GM12874 (cell line): ENCODE measurements around the gene PGAM5.

Experiments
- TF ChIP-seq, protein P1 (sequence below): IDR thresholded peaks from 2 replicates; pipeline ENCODE4 v1.5.1; 2011; ENCODE audit warnings: low read depth, mild to moderate bottlenecking, control low read depth, low read length, moderate library complexity; ENCODE audit not compliant: insufficient read depth

PGAM5 gene

DNA sequence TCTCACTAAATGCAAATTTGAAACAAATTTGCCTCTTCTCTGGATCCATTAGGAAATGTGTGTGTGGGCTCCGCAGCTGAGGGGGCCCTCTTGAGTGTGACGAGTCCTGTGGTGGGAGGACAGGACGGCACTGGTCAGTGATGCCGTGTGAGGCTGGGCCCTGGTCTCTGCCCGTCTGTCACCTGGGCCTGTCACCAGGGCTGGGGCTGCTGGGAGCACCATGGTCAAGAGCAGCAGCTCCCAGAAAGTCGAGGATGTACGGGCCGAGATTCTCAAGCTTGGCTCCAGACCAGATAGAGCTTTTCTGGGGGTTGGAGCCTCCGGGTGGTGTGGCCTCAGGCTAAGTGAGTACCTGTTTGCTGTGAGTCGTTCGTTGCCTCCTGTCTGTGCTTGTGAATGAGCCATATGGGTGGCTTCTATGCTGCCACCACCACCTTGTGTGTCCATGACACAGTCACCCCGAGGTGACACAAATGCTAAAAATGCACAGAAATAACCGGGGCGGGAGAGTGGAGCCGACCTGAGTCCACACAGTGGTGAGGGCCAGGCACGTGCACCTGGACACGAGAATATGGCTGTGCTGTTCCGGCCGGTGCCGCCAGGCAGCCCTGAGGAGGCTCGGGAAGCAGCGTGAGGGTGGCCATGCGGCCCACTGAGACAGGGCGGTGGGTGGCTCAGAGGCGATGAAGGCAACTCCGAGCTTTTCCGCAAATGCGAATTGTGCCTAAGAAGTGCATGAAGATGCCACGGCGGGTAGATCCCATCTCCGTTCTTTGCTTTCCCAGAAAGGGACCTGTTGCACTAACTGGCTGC, 8.7 kb downstream of the PGAM5 start:
- TF ChIP-seq, protein P1, sequence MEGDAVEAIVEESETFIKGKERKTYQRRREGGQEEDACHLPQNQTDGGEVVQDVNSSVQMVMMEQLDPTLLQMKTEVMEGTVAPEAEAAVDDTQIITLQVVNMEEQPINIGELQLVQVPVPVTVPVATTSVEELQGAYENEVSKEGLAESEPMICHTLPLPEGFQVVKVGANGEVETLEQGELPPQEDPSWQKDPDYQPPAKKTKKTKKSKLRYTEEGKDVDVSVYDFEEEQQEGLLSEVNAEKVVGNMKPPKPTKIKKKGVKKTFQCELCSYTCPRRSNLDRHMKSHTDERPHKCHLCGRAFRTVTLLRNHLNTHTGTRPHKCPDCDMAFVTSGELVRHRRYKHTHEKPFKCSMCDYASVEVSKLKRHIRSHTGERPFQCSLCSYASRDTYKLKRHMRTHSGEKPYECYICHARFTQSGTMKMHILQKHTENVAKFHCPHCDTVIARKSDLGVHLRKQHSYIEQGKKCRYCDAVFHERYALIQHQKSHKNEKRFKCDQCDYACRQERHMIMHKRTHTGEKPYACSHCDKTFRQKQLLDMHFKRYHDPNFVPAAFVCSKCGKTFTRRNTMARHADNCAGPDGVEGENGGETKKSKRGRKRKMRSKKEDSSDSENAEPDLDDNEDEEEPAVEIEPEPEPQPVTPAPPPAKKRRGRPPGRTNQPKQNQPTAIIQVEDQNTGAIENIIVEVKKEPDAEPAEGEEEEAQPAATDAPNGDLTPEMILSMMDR, result no peak

DNA sequence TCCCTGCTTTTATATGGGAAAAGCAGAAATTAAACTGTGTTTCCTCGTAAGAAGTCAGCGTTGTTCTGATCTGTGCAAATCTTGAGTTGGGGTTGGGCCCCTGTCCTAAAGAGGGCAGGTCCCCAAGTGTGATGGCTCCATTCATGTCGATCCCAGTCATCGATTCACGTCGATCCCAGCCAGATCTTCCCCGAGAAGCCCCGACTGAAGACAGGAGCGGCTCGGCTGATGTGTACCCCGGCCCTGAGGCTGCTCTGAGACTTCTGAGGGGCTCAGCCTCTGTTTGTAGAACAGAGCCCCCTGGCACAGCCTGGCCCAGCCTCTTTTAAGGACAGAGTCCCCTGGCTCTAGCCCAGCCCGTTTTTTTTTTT, 9.3 kb downstream of the PGAM5 start:
- TF ChIP-seq, protein P1, result no peak

DNA sequence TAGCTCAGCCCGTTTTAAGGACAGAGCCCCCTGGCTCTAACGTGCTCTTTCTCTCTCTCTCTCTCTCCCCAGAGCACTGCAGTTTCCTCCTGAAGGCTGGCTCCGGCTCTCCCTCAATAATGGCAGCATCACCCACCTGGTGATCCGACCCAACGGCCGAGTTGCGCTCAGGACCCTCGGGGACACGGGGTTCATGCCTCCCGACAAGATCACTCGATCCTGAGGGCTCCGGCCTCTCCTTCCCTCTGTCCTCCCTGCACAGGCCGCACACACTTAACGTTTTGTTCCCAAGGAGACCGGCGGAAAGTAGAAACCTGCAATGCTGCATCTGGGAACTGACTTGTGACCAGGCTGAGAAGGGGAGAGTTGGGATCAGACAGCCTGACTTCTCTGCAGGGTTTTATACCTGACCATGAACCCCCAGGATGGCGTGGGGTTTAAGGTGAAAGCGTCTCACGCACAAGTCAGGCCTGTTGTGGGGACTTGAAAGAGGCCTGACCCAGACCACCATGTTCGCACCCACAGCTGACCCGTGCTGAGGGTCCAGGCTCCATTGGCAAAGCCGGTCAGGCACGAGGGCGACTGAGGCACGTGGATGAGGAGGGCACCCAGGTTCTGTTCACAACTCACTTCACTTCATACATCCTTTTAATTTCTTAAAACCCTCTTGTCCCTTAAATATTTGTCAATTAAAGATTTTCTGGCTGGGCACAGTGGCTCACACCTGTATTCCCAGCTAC, 10.1 kb downstream of the PGAM5 start:
- TF ChIP-seq, protein P1, result no peak

DNA sequence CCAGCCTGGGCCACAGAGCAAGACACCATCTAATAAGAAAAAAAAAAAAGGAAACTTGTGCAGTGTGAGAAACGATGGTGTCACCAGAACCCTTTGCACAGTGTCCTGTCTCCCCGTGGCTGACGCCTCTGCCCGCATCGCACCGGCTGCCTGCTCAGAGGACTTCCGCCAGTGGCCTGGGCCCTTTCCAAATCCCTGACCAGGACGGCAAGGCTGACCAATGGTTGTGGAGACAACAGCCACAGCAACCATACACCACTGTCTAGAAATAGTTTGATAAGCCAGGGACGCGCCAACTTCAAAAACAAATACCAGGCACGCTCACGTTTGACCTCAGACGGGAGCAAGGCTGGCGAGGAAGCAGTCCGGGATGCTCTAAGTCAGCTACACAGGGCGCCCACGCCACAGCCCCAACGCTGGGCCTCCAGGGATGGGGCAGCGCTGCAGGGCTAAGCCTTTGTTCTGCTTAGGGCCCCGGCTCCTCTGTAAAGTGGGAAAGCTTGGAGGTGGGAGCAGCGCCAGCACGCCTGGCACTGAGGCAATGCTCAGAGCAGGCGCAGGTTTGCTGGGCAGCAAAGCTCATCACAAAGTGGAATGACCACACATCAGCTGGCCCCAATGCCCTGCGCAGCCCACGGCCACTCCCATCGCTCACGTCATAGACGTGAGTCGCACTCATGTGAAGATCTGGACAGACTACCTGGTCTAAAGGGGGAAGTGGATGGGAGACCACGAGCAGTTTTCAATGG, 12.5 kb downstream of the PGAM5 start:
- TF ChIP-seq, protein P1, result no peak

DNA sequence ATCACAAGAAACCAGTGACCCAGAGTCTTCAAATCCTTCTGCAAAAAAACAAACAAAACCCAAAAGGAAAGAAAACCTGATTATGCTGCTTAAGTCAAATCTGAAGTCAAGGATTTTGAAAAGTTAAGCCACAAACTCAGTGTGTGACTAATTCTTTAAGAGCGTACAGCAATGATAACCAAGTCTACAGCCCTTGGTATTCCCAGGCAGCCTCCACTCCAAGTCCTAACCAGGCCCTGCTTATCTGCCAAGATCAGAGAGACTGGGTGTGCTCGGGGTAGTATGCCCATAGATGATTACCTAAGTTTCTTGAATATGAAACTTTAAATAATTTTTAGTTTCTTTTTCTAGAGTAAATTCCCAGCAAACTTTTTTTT, 13.1 kb downstream of the PGAM5 start:
- TF ChIP-seq, protein P1, result no peak

DNA sequence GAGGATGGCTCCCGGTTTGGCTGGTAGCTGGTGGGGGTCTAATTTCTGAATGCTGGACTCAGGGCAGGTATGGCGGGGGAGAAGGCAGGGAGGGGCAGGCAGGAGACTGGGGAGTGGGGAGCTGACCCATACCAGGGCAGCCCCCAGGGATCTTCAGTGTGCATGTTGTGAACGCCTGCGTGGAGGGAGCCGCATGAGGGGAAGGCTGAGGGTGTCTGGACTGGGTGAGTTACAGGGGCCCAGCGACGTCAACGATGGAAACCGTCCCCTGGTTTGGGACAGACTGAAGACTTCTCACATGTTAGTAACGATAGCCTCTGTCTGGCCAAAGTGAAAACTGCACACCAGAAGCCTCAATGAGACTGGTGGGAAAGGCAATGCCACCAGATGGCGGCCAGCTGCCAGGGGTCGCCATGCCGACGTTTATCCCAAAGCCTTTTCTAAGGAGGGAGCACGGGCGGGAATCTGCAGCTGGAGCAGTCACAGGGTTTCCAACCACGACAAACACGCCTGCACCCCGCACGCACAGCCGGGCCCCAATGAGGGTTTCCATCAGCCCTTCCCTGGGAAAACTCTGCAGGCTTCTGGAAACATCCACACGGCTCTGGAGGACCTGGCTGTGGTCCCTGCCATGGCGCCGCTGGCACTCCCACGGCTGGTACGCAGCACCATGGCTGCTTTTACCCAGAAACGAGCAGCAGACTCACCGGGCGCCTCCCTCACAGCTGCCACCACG, 14.0 kb downstream of the PGAM5 start:
- TF ChIP-seq, protein P1, result no peak
